ENCODE data around the gene NEXMIF.
"Not testable (repeated sequence)": the region's sequence is repeated elsewhere in the genome, so short reads cannot be mapped to it uniquely, and the experiment has no call there.

NEXMIF gene

GRCh38 chrX:74925225-74926088 is at the start of gene NEXMIF:
NEXMIF (minus strand) TSS chrX:74925452.
- peak; percentile 2 to 6 for DNase-seq (ENCODE audit: low read depth in 2 of 2)

- not testable (repeated sequence) for DNase-seq (ENCODE audit: low read depth in 2 of 2)
Observed at GRCh38 chrX:74961962-74962361, 36.7 kb upstream of the NEXMIF start.

GRCh38 chrX:74949717-74950116 is 24.5 kb upstream of the NEXMIF start:
- DNase-seq (ENCODE audit: low read depth in 2 of 2), result no peak

GRCh38 chrX:74940414-74940813 is 15.2 kb upstream of the NEXMIF start:
- no peak for DNase-seq (ENCODE audit: low read depth in 2 of 2)

GRCh38 chrX:74931214-74931613 is 6.0 kb upstream of the NEXMIF start:
- DNase-seq (ENCODE audit: low read depth in 2 of 2), result no peak

GRCh38 chrX:74924449-74925224 is 615 bp downstream of the NEXMIF start:
- DNase-seq (ENCODE audit: low read depth in 2 of 2), result peak; percentile 9 to 28

- peak in 1 of 2 experiments; percentile 4 for DNase-seq (ENCODE audit: low read depth in 2 of 2)
Observed at GRCh38 chrX:74923942-74924448, 1.3 kb downstream of the NEXMIF start.

- DNase-seq (ENCODE audit: low read depth in 2 of 2), result no peak
Observed at GRCh38 chrX:74922922-74923543, 2.2 kb downstream of the NEXMIF start.

GRCh38 chrX:74911494-74911893 is 13.8 kb downstream of the NEXMIF start:
- no peak for DNase-seq (ENCODE audit: low read depth in 2 of 2)

GRCh38 chrX:74906417-74906816 is 18.8 kb downstream of the NEXMIF start:
- DNase-seq (ENCODE audit: low read depth in 2 of 2), result no peak

- DNase-seq (ENCODE audit: low read depth in 2 of 2), result no peak
Observed at GRCh38 chrX:74902806-74903205, 22.4 kb downstream of the NEXMIF start.

- DNase-seq (ENCODE audit: low read depth in 2 of 2), result no peak
Observed at GRCh38 chrX:74892561-74892960, 32.7 kb downstream of the NEXMIF start.

GRCh38 chrX:74890676-74891430 is 34.4 kb downstream of the NEXMIF start:
- no peak for DNase-seq (ENCODE audit: low read depth in 2 of 2)

- DNase-seq (ENCODE audit: low read depth in 2 of 2), result not testable (repeated sequence)
Observed at GRCh38 chrX:74882383-74882782, 42.9 kb downstream of the NEXMIF start.

GRCh38 chrX:74865725-74866124 is 59.5 kb downstream of the NEXMIF start:
- DNase-seq (ENCODE audit: low read depth in 2 of 2), result no peak

- DNase-seq (ENCODE audit: low read depth in 2 of 2), result no peak
Observed at GRCh38 chrX:74853255-74853654, 72.0 kb downstream of the NEXMIF start.

- no peak for DNase-seq (ENCODE audit: low read depth in 2 of 2)
Observed at GRCh38 chrX:74835566-74835965, 89.7 kb downstream of the NEXMIF start.

GRCh38 chrX:74819797-74820196 is 105.5 kb downstream of the NEXMIF start:
- DNase-seq (ENCODE audit: low read depth in 2 of 2), result not testable (repeated sequence)

GRCh38 chrX:74814681-74815080 is 110.6 kb downstream of the NEXMIF start:
- DNase-seq (ENCODE audit: low read depth in 2 of 2), result no peak

GRCh38 chrX:74804574-74804973 is 120.7 kb downstream of the NEXMIF start:
- DNase-seq (ENCODE audit: low read depth in 2 of 2), result no peak

GRCh38 chrX:74800062-74800461 is 125.2 kb downstream of the NEXMIF start:
- no peak for DNase-seq (ENCODE audit: low read depth in 2 of 2)

Measured in stimulated activated CD4-positive, alpha-beta T cell treated with anti-CD3 and anti-CD28 coated beads, Interleukin-12 subunit alpha, Interleukin-12 subunit beta, amount 100 ng/mL, for 24 hours (primary cell).